HepG2 (cell line): ENCODE measurements around the gene GAS6. TPM values are rescaled to one million over a fixed set of nuclear protein-coding genes. Genes with fewer than 3 reads are reported as not detected.

Experiments
- ATAC-seq: fragments of 200-7000 bp; cut with Tn5 transposase; 3 replicates; pipeline ENCODE4 v1.9.1; 2020; ENCODE audit warnings: mild to moderate bottlenecking, moderate library complexity
- BruUV-seq: library from RNA; stranded (reverse); fragments of 400-500 nt; replicated peaks from 2 replicates; lab custom pipeline; 2021; lab: Mats Ljungman, UMichigan
- CTCF ChIA-PET: fragments of 300-600 bp; formaldehyde crosslinking; extraction: SDS; loops from one replicate; lab custom pipeline; 2021; ENCODE audit warnings: low total read pairs, inconsistent platforms, low intra/inter-chr PET ratio; lab: Yijun Ruan, JAX
- POLR2A ChIA-PET: fragments of 350-600 bp; sonication (Branson Sonifier 250); formaldehyde crosslinking; loops from one replicate; lab custom pipeline; 2020; ENCODE audit warnings: antibody characterized with exemption, inconsistent platforms; lab: Yijun Ruan, JAX
- DNase-seq: peaks from one replicate; pipeline ENCODE4 v3.0.0-alpha.2; 2015; ENCODE audit warnings: low spot score
- FAIRE-seq: peaks from 3 replicates; lab custom pipeline; 2011; peaks lifted over from hg19 to GRCh38; lab: Jason Lieb, UNC
- H2AFZ ChIP-seq: one replicate; pipeline ENCODE4 v1.6.1; 2011; ENCODE audit warnings: low read length, inconsistent platforms
- H3K27ac ChIP-seq: fragments of 300-600 bp; 3 replicates; pipeline ENCODE4 v1.8.0; 2011; ENCODE audit warnings: mixed run types, mild to moderate bottlenecking, mixed read lengths, low read length, inconsistent platforms; ENCODE audit not compliant: insufficient read depth; ENCODE audit errors: extremely low read length
- H3K27me3 ChIP-seq, 2 experiments: fragments of 200-600 bp in 1 of 2; 2 replicates in 1 of 2; 3 replicates in 1 of 2; pipeline versions ENCODE4 v1.6.0 to v1.8.0; 2011; ENCODE audit warnings: low read length in 2 of 2, mild to moderate bottlenecking in 2 of 2, moderate library complexity in 2 of 2, inconsistent platforms in 1 of 2; ENCODE audit not compliant: insufficient read depth in 2 of 2, control insufficient read depth in 1 of 2
- H3K36me3 ChIP-seq, 2 experiments: fragments of 200-600 bp in 1 of 2; replicated peaks in 1 of 2; 2 replicates in 1 of 2; 3 replicates in 1 of 2; pipeline versions ENCODE4 v1.5.1 to v1.8.0; 2011; ENCODE audit warnings: low read length in 2 of 2, inconsistent platforms in 1 of 2; ENCODE audit not compliant: insufficient read depth in 2 of 2, control insufficient read depth in 1 of 2
- H3K4me1 ChIP-seq: 2 replicates; pipeline ENCODE4 v1.5.1; 2012; ENCODE audit warnings: low read length, inconsistent platforms; ENCODE audit not compliant: insufficient read depth
- H3K4me2 ChIP-seq: 2 replicates; pipeline ENCODE4 v1.6.0; 2011; ENCODE audit warnings: low read depth, low read length, inconsistent platforms
- H3K4me3 ChIP-seq, 3 experiments: fragments of 200-600 bp in 1 of 3; sonication (generic), shearing (Covaris generic) in 1 of 3; replicated peaks in 1 of 3; 2 replicates each; pipeline ENCODE4 v1.5.1; 2011 to 2016; ENCODE audit warnings: low read length in 3 of 3, inconsistent platforms in 2 of 3, low read depth in 2 of 3, mild to moderate bottlenecking in 2 of 3, control low read depth in 1 of 3, mixed read lengths in 1 of 3; ENCODE audit not compliant: insufficient read depth in 1 of 3
- H3K79me2 ChIP-seq: one replicate; pipeline ENCODE4 v1.6.1; 2011; ENCODE audit warnings: low read length, inconsistent platforms; ENCODE audit not compliant: insufficient read depth
- H3K9ac ChIP-seq: 2 replicates; pipeline ENCODE4 v1.6.0; 2011; ENCODE audit warnings: mild to moderate bottlenecking, low read depth, low read length, inconsistent platforms; ENCODE audit not compliant: insufficient read depth
- H3K9me3 ChIP-seq: 2 replicates; pipeline ENCODE4 v1.5.1; 2012; ENCODE audit warnings: mild to moderate bottlenecking, low read length
- H4K20me1 ChIP-seq: 2 replicates; pipeline ENCODE4 v1.6.0; 2011; ENCODE audit warnings: inconsistent platforms, mild to moderate bottlenecking, low read length, moderate library complexity; ENCODE audit not compliant: insufficient read depth
- ELF1 ChIP-seq: sonication (generic); formaldehyde crosslinking; IDR thresholded peaks from 2 replicates; pipeline ENCODE4 v1.4.0; 2020; ENCODE audit warnings: missing genetic modification reagents
- MATR3 ChIP-seq: sonication (generic); formaldehyde crosslinking; IDR thresholded peaks from 2 replicates; pipeline ENCODE4 v1.4.0; 2020; ENCODE audit warnings: missing genetic modification reagents
- NFRKB ChIP-seq: fragments of 450-650 bp; IDR thresholded peaks from 2 replicates; pipeline ENCODE4 v1.6.1; 2017
- NR2F2 ChIP-seq: IDR thresholded peaks from 2 replicates; pipeline ENCODE4 v1.6.1; 2012; ENCODE audit warnings: low read depth, inconsistent platforms, borderline replicate concordance
- RBM39 ChIP-seq: fragments of 200-400 bp; formaldehyde crosslinking; IDR thresholded peaks from one replicate; pipeline ENCODE4 v1.6.1; 2018; ENCODE audit warnings: antibody characterized with exemption, mild to moderate bottlenecking, low read depth, low read length; ENCODE audit not compliant: poor library complexity, severe bottlenecking
- RXRA ChIP-seq: sonication (generic); formaldehyde crosslinking; IDR thresholded peaks from 2 replicates; pipeline ENCODE4 v1.5.1; 2020; ENCODE audit warnings: missing genetic modification reagents
- SNAI1 ChIP-seq: sonication (generic); formaldehyde crosslinking; IDR thresholded peaks from 2 replicates; pipeline ENCODE4 v1.5.0; 2020; ENCODE audit warnings: mild to moderate bottlenecking, missing genetic modification reagents, borderline replicate concordance
- SNRNP70 ChIP-seq: fragments of 200-400 bp; formaldehyde crosslinking; IDR thresholded peaks from 2 replicates; pipeline ENCODE4 v1.6.1; 2017; ENCODE audit warnings: mild to moderate bottlenecking, low read depth, low read length, moderate library complexity
- STAT6 ChIP-seq: sonication (generic); formaldehyde crosslinking; IDR thresholded peaks from 2 replicates; pipeline ENCODE4 v1.4.0; 2020; ENCODE audit warnings: missing genetic modification reagents, mild to moderate bottlenecking, borderline replicate concordance
- THAP8 ChIP-seq: sonication (generic); formaldehyde crosslinking; IDR thresholded peaks from 2 replicates; pipeline ENCODE4 v1.5.1; 2020; ENCODE audit warnings: missing genetic modification reagents, mild to moderate bottlenecking, borderline replicate concordance
- XRCC5 ChIP-seq: fragments of 200-400 bp; formaldehyde crosslinking; optimal IDR thresholded peaks from 2 replicates; pipeline ENCODE3; 2017; ENCODE audit warnings: mild to moderate bottlenecking, low read length
- ZNF577 ChIP-seq: sonication (generic); formaldehyde crosslinking; IDR thresholded peaks from 2 replicates; pipeline ENCODE4 v1.4.0; 2020; ENCODE audit warnings: mild to moderate bottlenecking, low read depth, missing genetic modification reagents, borderline replicate concordance
- WGBS: methylation state at CpG from one replicate; pipeline ENCODE4 v1.1.6; 2017; ENCODE audit warnings: low lambda C conversion rate; 5-methylcytosine and 5-hydroxymethylcytosine counted together
- in situ Hi-C: cut with HindIII; loops from 2 replicates; pipeline ENCODE4 v1.10.0; 2017; ENCODE audit warnings: low pct_unique_long_range_greater_than_20kb; ENCODE audit not compliant: extremely low pct_ligation_motif_present
- intact Hi-C: fragments of 100-400 bp; cut with micrococcal nuclease; formaldehyde crosslinking; loops from one replicate; pipeline ENCODE4 v1.10.0; 2022; ENCODE audit not compliant: unreplicated experiment
- polyA plus RNA-seq, 8 experiments: library from polyadenylated mRNA; depleted of rRNA in 3 of 8; stranded (reverse) in 7 of 8; unstranded in 1 of 8; fragments of >200 nt; fragmentation: Illumina TruSeq in 4 of 8; extraction: Trizol in 4 of 8; gene quantifications; 2 replicates each; pipeline versions ENCODE4 v1.2.1 to v1.2.3, GENCODE V29; 2011 to 2016; ENCODE audit warnings: low read depth in 4 of 8, missing spikeins in 1 of 8, mixed read lengths in 1 of 8; ENCODE audit not compliant: insufficient read depth in 1 of 8
- total RNA-seq, 5 experiments: library from RNA; depleted of rRNA; stranded (reverse); fragments of >200 nt; fragmentation: Illumina TruSeq; extraction: Trizol; gene quantifications; 2 replicates each; pipeline ENCODE4 v1.2.3, GENCODE V29; 2016; ENCODE audit warnings: low read depth in 1 of 5

GAS6 gene
- total and polyA plus RNA-seq, 2 of the 13 experiments (the other 11 are each of a cell fraction or from before 2014, with no cell fraction given): 0.09 to 0.24 TPM

GRCh38 chr13:113774177-113775107 lies 89.4 kb downstream of the GAS6 start (continued):
- no peak for TF ChIP-seq NFRKB

GRCh38 chr13:113771709-113772331 lies 92.1 kb downstream of the GAS6 start:
- no peak for DNase-seq
- Histone ChIP-seq H4K20me1 (no peaks in the 10 kb centered on the region), H3K4me3 (no peak overlapping the region), H3K27me3 (peaks cover 2 to 45% of the 10 kb centered on the region in 2 experiments), H2AFZ (no peak overlapping the region), H3K79me2 (no peaks in the 10 kb centered on the region), H3K36me3 (no peaks in the 10 kb centered on the region), H3K9me3 (no peaks in the 10 kb centered on the region), H3K27ac (no peak overlapping the region), H3K4me1 (peaks cover 14% of the 10 kb centered on the region; the same call in 1 of the 2 replicates), H3K9ac (no peak overlapping the region), H3K4me2 (no peak overlapping the region)
- FAIRE-seq: no peak
- no peak for ATAC-seq
- no TSS peak for BruUV-seq
- intact Hi-C loops (no loop called here), in situ Hi-C loops (no loop called here)
- ChIA-PET CTCF (no interaction called here), POLR2A (no interaction called here)
- no peak for TF ChIP-seq RBM39
- WGBS: 0% methylated on average over 4 of the region's 4 CpGs

GRCh38 chr13:113770937-113771336 lies 92.9 kb downstream of the GAS6 start:
- intact Hi-C loops: no loop called here
- Histone ChIP-seq H3K79me2 (no peaks in the 10 kb centered on the region), H3K4me3 (no peak overlapping the region), H3K9ac (no peak overlapping the region), H3K4me2 (no peak overlapping the region), H3K36me3 (no peaks in the 10 kb centered on the region), H3K27me3 (peaks cover 2 to 54% of the 10 kb centered on the region in 2 experiments), H3K27ac (no peak overlapping the region), H3K4me1 (peaks cover 14% of the 10 kb centered on the region; the same call in 1 of the 2 replicates), H3K9me3 (no peaks in the 10 kb centered on the region), H2AFZ (no peak overlapping the region), H4K20me1 (no peaks in the 10 kb centered on the region)
- DNase-seq (no peak), FAIRE-seq (no peak), ATAC-seq (no peak)
- 68% methylated on average over 5 of the region's 5 CpGs for WGBS
- no TSS peak for BruUV-seq
- in situ Hi-C loops: no loop called here
- ChIA-PET CTCF (no interaction called here), POLR2A (no interaction called here)
- TF ChIP-seq ZNF577 (no peak), SNRNP70 (no peak), MATR3 (CRISPR knock-in tag) (no peak), STAT6 (CRISPR knock-in tag) (no peak), RXRA (no peak), ELF1 (no peak), NR2F2 (no peak), XRCC5 (no peak), SNAI1 (no peak), THAP8 (CRISPR knock-in tag) (no peak)
